Stimulated activated CD4-positive, alpha-beta T cell treated with anti-CD3 and anti-CD28 coated beads, Interleukin-2, amount 100 ng/mL, for 4 hours (primary cell): Measurements from ENCODE around the gene CADM2.

Experiments used
- DNase-seq: peaks from one replicate; pipeline ENCODE4 v3.0.0-alpha.2; 2020; ENCODE audit warnings: low read depth

CADM2 gene

GRCh38 chr3:84984429-84984828 is 25.6 kb downstream of the CADM2 start:
- DNase-seq: no peak

GRCh38 chr3:84985795-84986194 is 27.0 kb downstream of the CADM2 start:
- DNase-seq: no peak

GRCh38 chr3:84987706-84988504 is 29.1 kb downstream of the CADM2 start:
- DNase-seq: no peak

- no peak for DNase-seq
Measured at GRCh38 chr3:84989102-84989501, 30.3 kb downstream of the CADM2 start.

- DNase-seq: no peak
Measured at GRCh38 chr3:84991422-84991900, 32.7 kb downstream of the CADM2 start.

- no peak for DNase-seq
Measured at GRCh38 chr3:84993956-84994355, 35.2 kb downstream of the CADM2 start.

- DNase-seq: no peak
Measured at GRCh38 chr3:84998545-84998944, 39.8 kb downstream of the CADM2 start.

- no peak for DNase-seq
Measured at GRCh38 chr3:85003479-85003878, 44.7 kb downstream of the CADM2 start.

- no peak for DNase-seq
Measured at GRCh38 chr3:85004147-85004546, 45.4 kb downstream of the CADM2 start.

GRCh38 chr3:85005946-85006345 is 47.2 kb downstream of the CADM2 start:
- DNase-seq: no peak

GRCh38 chr3:85007195-85008094 is 48.7 kb downstream of the CADM2 start:
- no peak for DNase-seq

GRCh38 chr3:85020828-85021227 is 62.0 kb downstream of the CADM2 start:
- DNase-seq: no peak

- no peak for DNase-seq
Measured at GRCh38 chr3:85030052-85030451, 71.3 kb downstream of the CADM2 start.

- no peak for DNase-seq
Measured at GRCh38 chr3:85037203-85037602, 78.4 kb downstream of the CADM2 start.

GRCh38 chr3:85041001-85041400 is 82.2 kb downstream of the CADM2 start:
- DNase-seq: no peak

GRCh38 chr3:85041562-85042055 is 82.8 kb downstream of the CADM2 start:
- no peak for DNase-seq

- DNase-seq: no peak
Measured at GRCh38 chr3:85050821-85051220, 92.0 kb downstream of the CADM2 start.

- DNase-seq: no peak
Measured at GRCh38 chr3:85051786-85052185, 93.0 kb downstream of the CADM2 start.

- DNase-seq: no peak
Measured at GRCh38 chr3:85053626-85054025, 94.8 kb downstream of the CADM2 start.

- DNase-seq: no peak
Measured at GRCh38 chr3:85054579-85054978, 95.8 kb downstream of the CADM2 start.

GRCh38 chr3:85068911-85069310 is 110.1 kb downstream of the CADM2 start:
- DNase-seq: no peak

- DNase-seq: no peak
Measured at GRCh38 chr3:85074003-85074402, 115.2 kb downstream of the CADM2 start.

GRCh38 chr3:85075663-85076062 is 116.9 kb downstream of the CADM2 start:
- DNase-seq: no peak
